ENCODE data around the gene ZYX. TPM values are rescaled to one million over a fixed set of nuclear protein-coding genes. Genes with fewer than 3 reads are reported as not detected.
A peak's percentile ranks its signal among the peaks of the same experiment; 100 is the strongest.

ZYX gene
- total RNA-seq, 1 experiment from 2014 or later: 145 TPM

GRCh38 chr7:143426479-143427142 is 45.5 kb downstream of the ZYX start:
- Histone ChIP-seq H3K4me1 (replicated peaks; ENCODE audit: insufficient read depth) (peaks cover 8% of the 10 kb centered on the region; the same call in 1 of the 2 replicates), H3K79me2 (ENCODE audit: low read depth) (no peaks in the 10 kb centered on the region), H2AFZ (no peak overlapping the region), H3K27me3 (ENCODE audit: insufficient read depth, low read depth) (no peaks in the 10 kb centered on the region), H3K9me2 (ENCODE audit: insufficient read depth) (no peaks in the 10 kb centered on the region), H4K20me1 (ENCODE audit: insufficient read depth) (no peaks in the 10 kb centered on the region), H3K27ac (no peak overlapping the region), H3K36me3 (ENCODE audit: low read depth) (no peaks in the 10 kb centered on the region), H3K4me3 (no peak overlapping the region), H3F3A (ENCODE audit: insufficient read depth, low read depth) (0 out of 2 replicates have a peak, but pooled peaks cover 4% of the 10 kb centered on the region), H3K9me3 (ENCODE audit: insufficient read depth, low read depth) (no peaks in the 10 kb centered on the region; the same call in 1 of the 2 replicates), H3K4me2 (no peak overlapping the region)
- no peak for DNase-seq
- CTCF ChIA-PET: no interaction called here
- POLR2A ChIA-PET (ENCODE audit: unreplicated experiment): no interaction called here
- no TSS peak for BruUV-seq (replicated peaks)
- TF ChIP-seq EZH2 (IDR thresholded peaks at IDR 0.05; ENCODE audit: low read depth): no peak
- TF ChIP-seq CTCF (conservative IDR thresholded peaks at IDR 0.05): no peak
- intact Hi-C loops (cut with micrococcal nuclease; ENCODE audit: unreplicated experiment): no loop called here

- H3K9me3 ChIP-seq (ENCODE audit: insufficient read depth, low read depth): no peaks in the 10 kb centered on the region; the same call in 1 of the 2 replicates
- H3K79me2 ChIP-seq (ENCODE audit: low read depth): no peaks in the 10 kb centered on the region
- TF ChIP-seq CTCF (conservative IDR thresholded peaks at IDR 0.05): no peak
- TF ChIP-seq EZH2 (IDR thresholded peaks at IDR 0.05; ENCODE audit: low read depth): no peak
- no peak overlapping the region for H3K27ac ChIP-seq
- peaks cover 8% of the 10 kb centered on the region; the same call in 1 of the 2 replicates for H3K4me1 ChIP-seq (replicated peaks; ENCODE audit: insufficient read depth)
- DNase-seq: peak in 1 of 2 experiments; percentile 35
- no peaks in the 10 kb centered on the region for H3K36me3 ChIP-seq (ENCODE audit: low read depth)
- no peaks in the 10 kb centered on the region for H3K9me2 ChIP-seq (ENCODE audit: insufficient read depth)
- ChIA-PET CTCF (no interaction called here), POLR2A (ENCODE audit: unreplicated experiment) (no interaction called here)
- intact Hi-C loops (cut with micrococcal nuclease; ENCODE audit: unreplicated experiment): no loop called here
- H3F3A ChIP-seq (ENCODE audit: insufficient read depth, low read depth): 0 out of 2 replicates have a peak, but pooled peaks cover 4% of the 10 kb centered on the region
- no TSS peak for BruUV-seq (replicated peaks)
- no peaks in the 10 kb centered on the region for H3K27me3 ChIP-seq (ENCODE audit: insufficient read depth, low read depth)
- H3K4me2 ChIP-seq: no peak overlapping the region
- H2AFZ ChIP-seq: no peak overlapping the region
- H3K4me3 ChIP-seq: no peak overlapping the region
- H4K20me1 ChIP-seq (ENCODE audit: insufficient read depth): no peaks in the 10 kb centered on the region
These were observed 48.9 kb downstream of the ZYX start for GRCh38 chr7:143429770-143430698.

GRCh38 chr7:143431109-143431508 is 50.0 kb downstream of the ZYX start:
- Histone ChIP-seq H2AFZ (no peak overlapping the region), H3K4me2 (no peak overlapping the region), H3K79me2 (ENCODE audit: low read depth) (no peaks in the 10 kb centered on the region), H3K36me3 (ENCODE audit: low read depth) (no peaks in the 10 kb centered on the region), H3K9me2 (ENCODE audit: insufficient read depth) (no peaks in the 10 kb centered on the region), H3K27me3 (ENCODE audit: insufficient read depth, low read depth) (no peaks in the 10 kb centered on the region), H3K4me1 (replicated peaks; ENCODE audit: insufficient read depth) (peaks cover 8% of the 10 kb centered on the region; the same call in 1 of the 2 replicates), H3K27ac (no peak overlapping the region), H3F3A (ENCODE audit: insufficient read depth, low read depth) (0 out of 2 replicates have a peak, but pooled peaks cover 4% of the 10 kb centered on the region), H3K9me3 (ENCODE audit: insufficient read depth, low read depth) (no peaks in the 10 kb centered on the region; the same call in 1 of the 2 replicates), H3K4me3 (no peak overlapping the region), H4K20me1 (ENCODE audit: insufficient read depth) (no peaks in the 10 kb centered on the region)
- POLR2A ChIA-PET (ENCODE audit: unreplicated experiment): no interaction called here
- TF ChIP-seq CTCF (conservative IDR thresholded peaks at IDR 0.05) (no peak), EZH2 (IDR thresholded peaks at IDR 0.05; ENCODE audit: low read depth) (no peak)
- DNase-seq: no peak
- BruUV-seq (replicated peaks): no TSS peak
- intact Hi-C loops (cut with micrococcal nuclease; ENCODE audit: unreplicated experiment): no loop called here
- CTCF ChIA-PET: no interaction called here
